ENCODE data around the gene RPL23. TPM values are rescaled to one million over a fixed set of nuclear protein-coding genes. Genes with fewer than 3 reads are reported as not detected.

The RPL23 gene
- total RNA-seq, 1 experiment from 2014 or later = 1,110 TPM

GRCh38 chr17:38894276-38894675 lies 40.8 kb upstream of the RPL23 start:
- Histone ChIP-seq H3K27me3 (ENCODE audit: low read length) (no peaks in the 10 kb centered on the region), H3K4me2 (ENCODE audit: low read length) (no peak overlapping the region), H3K4me1 (ENCODE audit: insufficient read depth, low read length) (peaks cover 24% of the 10 kb centered on the region), H3K79me2 (ENCODE audit: low read length) (no peaks in the 10 kb centered on the region), H3K9me2 (replicated peaks; ENCODE audit: low read length) (no peaks in the 10 kb centered on the region), H3K27ac (ENCODE audit: low read length) (no peak overlapping the region), H2AFZ (ENCODE audit: low read length) (no peak overlapping the region), H4K20me1 (ENCODE audit: low read length) (no peaks in the 10 kb centered on the region), H3K9ac (ENCODE audit: low read length) (no peak overlapping the region), H3K9me3 (ENCODE audit: low read length) (no peaks in the 10 kb centered on the region), H3K4me3 (ENCODE audit: low read length) (no peak overlapping the region), H3F3A (ENCODE audit: low read length, unreplicated experiment) (no peaks in the 10 kb centered on the region), H3K36me3 (ENCODE audit: low read depth, low read length) (peaks cover 6% of the 10 kb centered on the region)
- ATAC-seq (no peak), DNase-seq (no peak)
- CTCF ChIA-PET = interaction anchor here (0.5 kb wide), 1 partner anchor 105 kb away, joined by 4 read pairs; no protein-coding TSS in a partner anchor
- intact Hi-C loops (cut with micrococcal nuclease) = no loop called here
- POLR2A ChIA-PET (ENCODE audit: unreplicated experiment) = no interaction called here
- no TSS peak for BruUV-seq (replicated peaks)
- no peak for TF ChIP-seq CTCF (conservative IDR thresholded peaks at IDR 0.05; ENCODE audit: low read depth, low read length)
- TF ChIP-seq EZH2 (IDR thresholded peaks at IDR 0.05; ENCODE audit: low read length, unreplicated experiment) = no peak
- TF ChIP-seq EZH2phosphoT487 (IDR thresholded peaks at IDR 0.05; ENCODE audit: borderline replicate concordance, low read length) = no peak

- Histone ChIP-seq H3F3A (ENCODE audit: low read length, unreplicated experiment) (no peaks in the 10 kb centered on the region), H3K9ac (ENCODE audit: low read length) (no peak overlapping the region), H3K27me3 (ENCODE audit: low read length) (no peaks in the 10 kb centered on the region), H3K36me3 (ENCODE audit: low read depth, low read length) (peaks cover 2% of the 10 kb centered on the region; the same call in 1 of the 2 replicates), H2AFZ (ENCODE audit: low read length) (no peak overlapping the region), H3K4me1 (ENCODE audit: insufficient read depth, low read length) (peaks cover 17% of the 10 kb centered on the region), H3K4me2 (ENCODE audit: low read length) (no peak overlapping the region), H3K27ac (ENCODE audit: low read length) (no peak overlapping the region), H3K79me2 (ENCODE audit: low read length) (no peaks in the 10 kb centered on the region), H4K20me1 (ENCODE audit: low read length) (no peaks in the 10 kb centered on the region), H3K9me3 (ENCODE audit: low read length) (no peaks in the 10 kb centered on the region), H3K9me2 (replicated peaks; ENCODE audit: low read length) (no peaks in the 10 kb centered on the region), H3K4me3 (ENCODE audit: low read length) (no peak overlapping the region)
- CTCF ChIA-PET = no interaction called here
- TF ChIP-seq CTCF (conservative IDR thresholded peaks at IDR 0.05; ENCODE audit: low read depth, low read length) = no peak
- TF ChIP-seq EZH2phosphoT487 (IDR thresholded peaks at IDR 0.05; ENCODE audit: borderline replicate concordance, low read length) = no peak
- no peak for TF ChIP-seq EZH2 (IDR thresholded peaks at IDR 0.05; ENCODE audit: low read length, unreplicated experiment)
- BruUV-seq (replicated peaks) = no TSS peak
- POLR2A ChIA-PET (ENCODE audit: unreplicated experiment) = no interaction called here
- DNase-seq (no peak), ATAC-seq (no peak)
- intact Hi-C loops (cut with micrococcal nuclease) = no loop called here
Measured at GRCh38 chr17:38893607-38894006, 40.1 kb upstream of the RPL23 start.

- no peak for DNase-seq
- CTCF ChIA-PET = no interaction called here
- Histone ChIP-seq H3K9me3 (ENCODE audit: low read length) (no peaks in the 10 kb centered on the region), H3F3A (ENCODE audit: low read length, unreplicated experiment) (no peaks in the 10 kb centered on the region), H2AFZ (ENCODE audit: low read length) (no peak overlapping the region), H3K27ac (ENCODE audit: low read length) (no peak overlapping the region), H3K4me2 (ENCODE audit: low read length) (no peak overlapping the region), H3K4me3 (ENCODE audit: low read length) (no peak overlapping the region), H3K79me2 (ENCODE audit: low read length) (no peaks in the 10 kb centered on the region), H4K20me1 (ENCODE audit: low read length) (no peaks in the 10 kb centered on the region), H3K27me3 (ENCODE audit: low read length) (no peaks in the 10 kb centered on the region), H3K36me3 (ENCODE audit: low read depth, low read length) (no peaks in the 10 kb centered on the region; the same call in 1 of the 2 replicates), H3K9me2 (replicated peaks; ENCODE audit: low read length) (no peaks in the 10 kb centered on the region), H3K4me1 (ENCODE audit: insufficient read depth, low read length) (peaks cover 12% of the 10 kb centered on the region), H3K9ac (ENCODE audit: low read length) (no peak overlapping the region)
- no peak for TF ChIP-seq CTCF (conservative IDR thresholded peaks at IDR 0.05; ENCODE audit: low read depth, low read length)
- POLR2A ChIA-PET (ENCODE audit: unreplicated experiment) = no interaction called here
- no peak for ATAC-seq
- BruUV-seq (replicated peaks) = no TSS peak
- intact Hi-C loops (cut with micrococcal nuclease) = no loop called here
Measured at GRCh38 chr17:38893113-38893512, 39.6 kb upstream of the RPL23 start.

All from PC-3 (cell line).